Measurements from ENCODE around the gene ADAMTS16. TPM values are rescaled to one million over a fixed set of nuclear protein-coding genes. Genes with fewer than 3 reads are reported as not detected.

Gene ADAMTS16
- total and polyA plus RNA-seq, 2 experiments from 2014 or later, result 2.2 to 5.9 TPM

DNA sequence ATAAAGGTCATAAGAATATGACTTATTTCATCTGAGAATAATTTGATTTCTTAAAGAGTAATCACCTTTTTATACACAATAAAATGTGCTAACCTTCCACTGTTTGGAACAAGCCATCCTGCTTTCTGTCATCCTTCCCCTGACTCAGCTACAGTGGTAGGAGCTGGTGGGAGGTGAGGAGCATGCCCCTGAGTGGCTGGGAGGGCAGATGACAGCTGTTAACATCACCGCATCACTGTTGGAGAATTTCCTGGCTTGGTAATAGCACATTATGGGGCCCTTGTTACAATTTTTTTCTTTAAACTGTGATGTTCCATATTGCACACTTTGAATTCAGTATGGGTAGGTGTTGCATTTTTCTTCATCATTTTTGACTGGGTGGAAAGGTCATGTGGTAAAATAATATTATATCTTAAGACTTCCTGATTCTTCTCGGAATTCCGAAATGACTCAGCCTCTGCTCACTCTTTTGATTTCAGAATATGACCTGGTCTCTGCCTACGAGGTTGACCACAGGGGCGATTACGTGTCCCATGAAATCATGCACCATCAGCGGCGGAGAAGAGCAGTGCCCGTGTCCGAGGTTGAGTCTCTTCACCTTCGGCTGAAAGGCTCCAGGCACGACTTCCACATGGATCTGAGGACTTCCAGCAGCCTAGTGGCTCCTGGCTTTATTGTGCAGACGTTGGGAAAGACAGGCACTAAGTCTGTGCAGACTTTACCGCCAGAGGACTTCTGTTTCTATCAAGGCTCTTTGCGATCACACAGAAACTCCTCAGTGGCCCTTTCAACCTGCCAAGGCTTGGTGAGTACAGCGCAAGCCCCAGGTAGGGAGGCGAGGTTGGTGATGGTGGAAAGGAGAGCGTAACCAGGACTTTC, 5.8 kb downstream of the ADAMTS16 start:
- Histone ChIP-seq H3K36me3 (replicated peaks; ENCODE audit: insufficient read depth, low read depth) (no peaks in the 10 kb centered on the region), H2AFZ (no peak overlapping the region), H3K9me2 (replicated peaks; ENCODE audit: insufficient read depth) (no peaks in the 10 kb centered on the region), H3K27ac (no peak overlapping the region), H3K9me3 (ENCODE audit: low read depth) (no peaks in the 10 kb centered on the region), H3K4me1 (ENCODE audit: insufficient read depth) (no peaks in the 10 kb centered on the region), H3K4me3 (no peak overlapping the region), H4K20me1 (ENCODE audit: insufficient read depth, poor library complexity, severe bottlenecking) (no peaks in the 10 kb centered on the region), H3K27me3 (peaks cover 6% of the 10 kb centered on the region), H3K4me2 (no peak overlapping the region), H3K79me2 (no peaks in the 10 kb centered on the region)
- DNase-seq (ENCODE audit: low spot score), result no peak
- TF ChIP-seq, protein P1, sequence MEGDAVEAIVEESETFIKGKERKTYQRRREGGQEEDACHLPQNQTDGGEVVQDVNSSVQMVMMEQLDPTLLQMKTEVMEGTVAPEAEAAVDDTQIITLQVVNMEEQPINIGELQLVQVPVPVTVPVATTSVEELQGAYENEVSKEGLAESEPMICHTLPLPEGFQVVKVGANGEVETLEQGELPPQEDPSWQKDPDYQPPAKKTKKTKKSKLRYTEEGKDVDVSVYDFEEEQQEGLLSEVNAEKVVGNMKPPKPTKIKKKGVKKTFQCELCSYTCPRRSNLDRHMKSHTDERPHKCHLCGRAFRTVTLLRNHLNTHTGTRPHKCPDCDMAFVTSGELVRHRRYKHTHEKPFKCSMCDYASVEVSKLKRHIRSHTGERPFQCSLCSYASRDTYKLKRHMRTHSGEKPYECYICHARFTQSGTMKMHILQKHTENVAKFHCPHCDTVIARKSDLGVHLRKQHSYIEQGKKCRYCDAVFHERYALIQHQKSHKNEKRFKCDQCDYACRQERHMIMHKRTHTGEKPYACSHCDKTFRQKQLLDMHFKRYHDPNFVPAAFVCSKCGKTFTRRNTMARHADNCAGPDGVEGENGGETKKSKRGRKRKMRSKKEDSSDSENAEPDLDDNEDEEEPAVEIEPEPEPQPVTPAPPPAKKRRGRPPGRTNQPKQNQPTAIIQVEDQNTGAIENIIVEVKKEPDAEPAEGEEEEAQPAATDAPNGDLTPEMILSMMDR (IDR thresholded peaks at IDR 0.05; ENCODE audit: poor library complexity), result no peak
- TF ChIP-seq EZH2phosphoT487 (IDR thresholded peaks at IDR 0.05; ENCODE audit: low read depth, severe bottlenecking, unreplicated experiment) (no peak), EZH2 (IDR thresholded peaks at IDR 0.05; ENCODE audit: borderline replicate concordance) (no peak)
- 92% methylated on average over 18 of the region's 18 CpGs for WGBS (ENCODE audit: low lambda C conversion rate, missing lambda C conversion rate)

DNA sequence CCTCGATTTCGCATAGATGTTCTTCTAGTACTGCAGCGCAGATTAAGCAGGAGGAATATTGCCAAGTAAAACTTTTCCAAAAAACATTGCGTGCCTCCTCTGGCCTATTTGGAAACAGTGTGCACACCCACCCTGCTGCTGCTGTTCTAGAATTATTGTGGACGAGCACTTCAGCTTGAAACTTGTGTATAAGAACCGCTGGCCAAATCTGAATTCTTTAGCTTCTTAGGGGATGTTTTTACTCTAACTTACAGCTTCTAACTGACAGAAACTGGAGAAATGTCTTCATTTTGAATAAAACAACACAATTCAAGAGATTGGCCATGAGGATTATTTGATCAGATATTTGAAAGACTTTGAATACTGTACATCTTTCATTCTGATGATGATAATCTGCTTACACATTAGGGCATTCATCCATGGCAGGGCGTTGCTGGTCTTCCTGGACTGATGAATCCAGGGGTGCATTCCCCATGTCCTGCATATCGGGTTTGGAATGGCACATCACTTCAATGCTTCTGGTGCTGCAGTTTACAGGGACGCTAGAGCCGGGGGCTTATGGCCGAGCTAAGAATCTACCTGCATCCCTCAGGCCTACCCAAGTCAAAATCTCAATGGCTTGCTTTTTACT, 6.5 kb downstream of the ADAMTS16 start:
- Histone ChIP-seq H3K4me3 (no peak overlapping the region), H3K9me2 (replicated peaks; ENCODE audit: insufficient read depth) (no peaks in the 10 kb centered on the region), H3K4me1 (ENCODE audit: insufficient read depth) (no peaks in the 10 kb centered on the region), H3K4me2 (no peak overlapping the region), H3K27ac (no peak overlapping the region), H2AFZ (no peak overlapping the region), H3K79me2 (no peaks in the 10 kb centered on the region), H3K9me3 (ENCODE audit: low read depth) (no peaks in the 10 kb centered on the region), H3K27me3 (no peaks in the 10 kb centered on the region), H3K36me3 (replicated peaks; ENCODE audit: insufficient read depth, low read depth) (no peaks in the 10 kb centered on the region), H4K20me1 (ENCODE audit: insufficient read depth, poor library complexity, severe bottlenecking) (no peaks in the 10 kb centered on the region)
- no peak for DNase-seq (ENCODE audit: low spot score)
- 85% methylated on average over 11 of the region's 11 CpGs for WGBS (ENCODE audit: low lambda C conversion rate, missing lambda C conversion rate)
- TF ChIP-seq EZH2 (IDR thresholded peaks at IDR 0.05; ENCODE audit: borderline replicate concordance) (no peak), EZH2phosphoT487 (IDR thresholded peaks at IDR 0.05; ENCODE audit: low read depth, severe bottlenecking, unreplicated experiment) (no peak)
- TF ChIP-seq, protein P1 (IDR thresholded peaks at IDR 0.05; ENCODE audit: poor library complexity), result no peak

DNA sequence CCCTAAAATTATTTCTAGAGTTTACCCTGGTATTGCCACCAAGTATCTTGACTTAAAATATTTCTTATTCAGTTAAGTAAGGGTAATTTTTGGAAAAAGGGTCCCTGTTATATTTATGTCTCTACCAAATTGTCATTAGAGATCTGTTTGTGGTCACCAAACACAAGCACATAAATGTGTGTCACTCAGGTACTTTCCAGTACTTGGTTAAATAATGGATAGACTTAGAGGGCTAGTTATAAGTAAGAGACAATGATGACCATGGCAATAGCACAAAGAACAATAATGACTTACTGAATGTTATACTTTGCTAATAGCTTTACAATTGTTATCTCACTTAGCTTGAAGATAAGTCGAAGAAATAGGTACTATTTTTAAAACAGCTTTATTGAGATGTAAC, 9.0 kb downstream of the ADAMTS16 start:
- Histone ChIP-seq H3K9me3 (ENCODE audit: low read depth) (no peaks in the 10 kb centered on the region), H3K4me3 (no peak overlapping the region), H3K4me2 (no peak overlapping the region), H3K4me1 (ENCODE audit: insufficient read depth) (no peaks in the 10 kb centered on the region), H2AFZ (no peak overlapping the region), H3K27me3 (no peaks in the 10 kb centered on the region), H3K79me2 (no peaks in the 10 kb centered on the region), H3K27ac (no peak overlapping the region), H3K36me3 (replicated peaks; ENCODE audit: insufficient read depth, low read depth) (no peaks in the 10 kb centered on the region), H4K20me1 (ENCODE audit: insufficient read depth, poor library complexity, severe bottlenecking) (no peaks in the 10 kb centered on the region), H3K9me2 (replicated peaks; ENCODE audit: insufficient read depth) (no peaks in the 10 kb centered on the region)
- TF ChIP-seq EZH2phosphoT487 (IDR thresholded peaks at IDR 0.05; ENCODE audit: low read depth, severe bottlenecking, unreplicated experiment), result no peak
- TF ChIP-seq, protein P1 (IDR thresholded peaks at IDR 0.05; ENCODE audit: poor library complexity), result no peak
- no peak for TF ChIP-seq EZH2 (IDR thresholded peaks at IDR 0.05; ENCODE audit: borderline replicate concordance)
- 53% methylated on average over 1 of the region's 1 CpG for WGBS (ENCODE audit: low lambda C conversion rate, missing lambda C conversion rate)
- no peak for DNase-seq (ENCODE audit: low spot score)

All from hepatocyte (in vitro differentiated cells).